PFSK-1 (cell line): ENCODE measurements around the gene MYH8.

Experiments
- POLR2AphosphoS5 ChIP-seq: IDR thresholded peaks from 2 replicates; pipeline ENCODE4 v1.6.1; 2012; ENCODE audit warnings: low read depth, mild to moderate bottlenecking, control low read depth, low read length, moderate library complexity
- TAF1 ChIP-seq: IDR thresholded peaks from 2 replicates; pipeline ENCODE4 v1.6.1; 2012; ENCODE audit warnings: low read length, control low read depth, borderline replicate concordance; ENCODE audit not compliant: insufficient read depth

GRCh38 chr17:10380631-10381408 lies 40.9 kb downstream of the MYH8 start:
- TF ChIP-seq TAF1 (no peak), POLR2AphosphoS5 (no peak)
